Bronchial epithelial cell (primary cell): Measurements from ENCODE around the gene GPATCH2. TPM values are rescaled to one million over a fixed set of nuclear protein-coding genes. Genes with fewer than 3 reads are reported as not detected.
"Not testable (repeated sequence)": the region's sequence is repeated elsewhere in the genome, so short reads cannot be mapped to it uniquely, and the experiment has no call there.

ENCODE experiments used
- DNase-seq: peaks from one replicate; pipeline ENCODE4 v3.0.0-alpha.2; 2010; ENCODE audit warnings: low read depth
- FAIRE-seq: peaks from 2 replicates; lab custom pipeline; 2011; peaks lifted over from hg19 to GRCh38; lab: Jason Lieb, UNC
- H3K27me3 ChIP-seq: 2 replicates; pipeline ENCODE4 v1.5.1; 2011; ENCODE audit warnings: low read length; ENCODE audit not compliant: control insufficient read depth, insufficient read depth
- H3K36me3 ChIP-seq: 2 replicates; pipeline ENCODE4 v1.5.1; 2011; ENCODE audit warnings: low read length; ENCODE audit not compliant: control insufficient read depth, insufficient read depth
- H3K4me3 ChIP-seq: 2 replicates; pipeline ENCODE4 v1.5.1; 2011; ENCODE audit warnings: mild to moderate bottlenecking, low read depth, low read length, control low read depth
- total RNA-seq: library from RNA; depleted of rRNA; stranded (reverse); fragments of >200 nt; gene quantifications from 2 replicates; pipeline ENCODE4 v1.2.1, GENCODE V29; 2014
- TF ChIP-seq, protein P1 (sequence below): IDR thresholded peaks from 2 replicates; pipeline ENCODE4 v1.5.1; 2011; ENCODE audit warnings: mild to moderate bottlenecking, moderate library complexity, low read length, control low read depth, inconsistent platforms; ENCODE audit not compliant: insufficient read depth, severe bottlenecking

The GPATCH2 gene
- total RNA-seq, 1 donor from 2014 or later: 24.7 TPM

DNA sequence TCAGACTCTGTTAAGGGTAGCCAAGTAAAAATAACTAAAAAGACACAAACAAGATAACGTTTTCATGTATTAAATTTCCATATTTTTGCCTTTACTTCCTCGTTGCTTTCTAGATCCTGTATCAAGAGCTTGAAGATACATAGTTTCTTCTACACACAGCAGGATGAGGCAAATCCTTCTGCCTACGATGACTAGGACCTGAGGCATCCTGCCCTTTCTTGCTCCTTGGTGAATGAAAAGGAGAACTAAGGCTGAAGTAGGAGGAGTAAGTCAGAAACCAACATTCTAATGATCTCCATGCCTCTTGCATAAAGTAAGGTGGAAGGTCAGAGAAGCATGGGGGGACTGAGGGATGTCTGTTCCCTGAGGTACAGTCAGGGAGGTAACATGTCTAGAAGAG, 102.6 kb downstream of the GPATCH2 start:
- H3K36me3 ChIP-seq: no peaks in the 10 kb centered on the region
- no peaks in the 10 kb centered on the region for H3K27me3 ChIP-seq
- TF ChIP-seq, protein P1, sequence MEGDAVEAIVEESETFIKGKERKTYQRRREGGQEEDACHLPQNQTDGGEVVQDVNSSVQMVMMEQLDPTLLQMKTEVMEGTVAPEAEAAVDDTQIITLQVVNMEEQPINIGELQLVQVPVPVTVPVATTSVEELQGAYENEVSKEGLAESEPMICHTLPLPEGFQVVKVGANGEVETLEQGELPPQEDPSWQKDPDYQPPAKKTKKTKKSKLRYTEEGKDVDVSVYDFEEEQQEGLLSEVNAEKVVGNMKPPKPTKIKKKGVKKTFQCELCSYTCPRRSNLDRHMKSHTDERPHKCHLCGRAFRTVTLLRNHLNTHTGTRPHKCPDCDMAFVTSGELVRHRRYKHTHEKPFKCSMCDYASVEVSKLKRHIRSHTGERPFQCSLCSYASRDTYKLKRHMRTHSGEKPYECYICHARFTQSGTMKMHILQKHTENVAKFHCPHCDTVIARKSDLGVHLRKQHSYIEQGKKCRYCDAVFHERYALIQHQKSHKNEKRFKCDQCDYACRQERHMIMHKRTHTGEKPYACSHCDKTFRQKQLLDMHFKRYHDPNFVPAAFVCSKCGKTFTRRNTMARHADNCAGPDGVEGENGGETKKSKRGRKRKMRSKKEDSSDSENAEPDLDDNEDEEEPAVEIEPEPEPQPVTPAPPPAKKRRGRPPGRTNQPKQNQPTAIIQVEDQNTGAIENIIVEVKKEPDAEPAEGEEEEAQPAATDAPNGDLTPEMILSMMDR: no peak
- peak; percentile 88 for DNase-seq
- FAIRE-seq: peak; percentile 86
- no peak overlapping the region for H3K4me3 ChIP-seq

DNA sequence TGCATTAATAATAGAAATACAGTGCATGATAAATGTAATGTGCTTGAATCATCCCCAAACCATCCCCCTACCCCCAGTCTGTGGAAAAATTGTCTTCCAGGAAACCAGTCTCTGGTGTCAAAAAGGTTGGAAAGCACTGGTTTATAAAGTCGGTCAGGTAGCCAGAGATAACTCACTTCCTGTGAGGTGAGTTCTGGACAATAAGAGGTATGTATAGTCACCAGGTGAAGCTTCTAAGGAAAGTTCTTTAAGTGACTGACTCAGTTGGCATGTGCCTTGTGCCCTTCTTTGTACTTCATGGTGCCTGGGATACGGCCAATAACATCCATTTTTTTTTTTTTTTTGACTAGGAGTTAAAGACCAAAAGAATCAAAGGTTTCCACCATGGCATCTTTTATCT, 103.7 kb downstream of the GPATCH2 start:
- Histone ChIP-seq H3K4me3 (no peak overlapping the region), H3K36me3 (no peaks in the 10 kb centered on the region), H3K27me3 (no peaks in the 10 kb centered on the region)
- no peak for FAIRE-seq
- TF ChIP-seq, protein P1: no peak
- peak; percentile 88 for DNase-seq

GRCh38 chr1:217526636-217527035, 104.3 kb downstream of the GPATCH2 start:
- peak; percentile 37 for DNase-seq

DNA sequence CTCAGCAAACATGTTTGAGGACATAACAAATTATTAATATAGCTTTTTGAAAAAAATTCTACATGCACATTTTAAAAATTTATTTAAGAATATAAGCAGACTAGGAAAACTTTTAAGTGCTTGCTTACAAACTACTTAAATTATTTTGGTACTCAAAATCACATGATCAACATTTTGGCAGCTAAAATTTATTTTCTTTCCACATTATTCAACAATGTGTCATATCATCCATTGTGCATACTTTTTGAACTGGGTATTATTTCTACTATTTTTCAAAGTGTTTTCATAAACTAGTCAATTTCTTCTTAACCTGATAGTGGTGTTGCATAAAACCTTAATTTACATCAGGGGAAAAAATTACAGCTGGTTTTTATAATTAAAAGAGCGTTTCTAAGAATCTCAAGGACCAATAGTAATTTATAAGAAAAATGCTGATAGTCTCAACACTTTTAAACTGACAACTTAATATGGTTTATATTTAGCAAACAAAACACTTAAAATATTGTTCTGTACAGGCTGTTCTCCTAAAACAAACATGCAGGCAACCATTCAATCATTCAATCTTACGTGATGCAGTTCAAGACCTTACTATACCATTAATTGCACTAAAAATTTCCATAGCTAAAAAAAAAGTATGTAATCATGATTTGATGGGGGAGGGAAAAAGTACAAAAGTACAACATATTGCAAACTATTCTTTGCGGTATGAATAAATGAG, 105.0 kb downstream of the GPATCH2 start:
- FAIRE-seq (no peak), DNase-seq (no peak)
- Histone ChIP-seq H3K27me3 (no peaks in the 10 kb centered on the region), H3K4me3 (no peak overlapping the region), H3K36me3 (no peaks in the 10 kb centered on the region)
- TF ChIP-seq, protein P1: no peak

More at GRCh38 chr1:217526636-217527035, 104.3 kb downstream of the GPATCH2 start:
- TF ChIP-seq, protein P1: no peak
- no peaks in the 10 kb centered on the region for H3K36me3 ChIP-seq
- no peak for FAIRE-seq
- H3K4me3 ChIP-seq: no peak overlapping the region
- H3K27me3 ChIP-seq: no peaks in the 10 kb centered on the region

- TF ChIP-seq, protein P1: no peak
- H3K4me3 ChIP-seq: no peak overlapping the region
- H3K36me3 ChIP-seq: peaks cover 1% of the 10 kb centered on the region
- FAIRE-seq (no peak), DNase-seq (no peak)
- H3K27me3 ChIP-seq: no peaks in the 10 kb centered on the region
Observed at GRCh38 chr1:217524787-217525520, 105.9 kb downstream of the GPATCH2 start.

DNA sequence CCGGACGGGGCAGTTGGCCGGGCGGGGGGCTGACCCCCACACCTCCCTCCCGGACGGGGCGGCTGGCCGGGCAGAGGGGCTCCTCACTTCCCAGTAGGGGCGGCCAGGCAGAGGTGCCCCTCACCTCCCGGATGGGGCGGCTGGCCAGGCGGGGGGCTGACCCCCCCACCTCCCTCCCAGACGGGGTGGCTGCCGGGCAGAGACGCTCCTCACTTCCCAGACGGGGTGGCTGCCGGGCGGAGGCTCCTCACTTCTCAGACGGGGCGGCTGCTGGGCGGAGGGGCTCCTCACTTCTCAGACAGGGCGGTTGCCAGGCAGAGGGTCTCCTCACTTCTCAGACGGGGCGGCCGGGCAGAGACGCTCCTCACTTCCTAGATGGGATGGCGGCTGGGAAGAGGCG, 107.0 kb downstream of the GPATCH2 start:
- not testable (repeated sequence) for H3K4me3 ChIP-seq, FAIRE-seq, H3K27me3 ChIP-seq, H3K36me3 ChIP-seq, DNase-seq
